HEK293 (cell line): ENCODE results near the gene MRPL21.
"Not testable (repeated sequence)": the region's sequence is repeated elsewhere in the genome, so short reads cannot be mapped to it uniquely, and the experiment has no call there.

Source experiments
- CTCF ChIA-PET: fragments of 350-600 bp; formaldehyde crosslinking; extraction: SDS; loops from one replicate; lab custom pipeline; 2021; ENCODE audit warnings: antibody characterized with exemption; lab: Yijun Ruan, JAX
- POLR2A ChIA-PET: fragments of 300-600 bp; formaldehyde crosslinking; extraction: SDS; loops from one replicate; lab custom pipeline; 2020; ENCODE audit warnings: antibody characterized with exemption, inconsistent platforms; lab: Yijun Ruan, JAX
- H3K27ac ChIP-seq: fragments of 200-500 bp; sonication (Bioruptor generic); 2 replicates; pipeline ENCODE4 v1.5.1; 2014; ENCODE audit warnings: low read depth, low read length, control low read depth, inconsistent platforms; ENCODE audit errors: extremely low read depth
- H3K36me3 ChIP-seq, 2 experiments: fragments of 200-500 bp in 1 of 2; sonication (Bioruptor generic) in 1 of 2; 1 replicate in 1 of 2; 2 replicates in 1 of 2; pipeline ENCODE4 v1.5.1; 2014 to 2017; ENCODE audit warnings: inconsistent platforms in 2 of 2, low read length in 2 of 2; ENCODE audit not compliant: control insufficient read depth in 2 of 2, insufficient read depth in 1 of 2
- H3K4me1 ChIP-seq: fragments of 200-500 bp; sonication (Bioruptor generic); 2 replicates; pipeline ENCODE4 v1.5.1; 2014; ENCODE audit warnings: mild to moderate bottlenecking, low read length, inconsistent platforms; ENCODE audit not compliant: control insufficient read depth, insufficient read depth
- H3K4me3 ChIP-seq: 2 replicates; pipeline ENCODE4 v1.5.1; 2011; ENCODE audit warnings: low read depth, mild to moderate bottlenecking, control low read depth, low read length, moderate library complexity
- H3K9me3 ChIP-seq: fragments of 200-500 bp; sonication (Bioruptor generic); 2 replicates; pipeline ENCODE4 v1.5.1; 2014; ENCODE audit warnings: low read depth, low read length, inconsistent platforms; ENCODE audit not compliant: control insufficient read depth, insufficient read depth
- GLIS1 ChIP-seq: fragments of 450-650 bp; formaldehyde crosslinking; IDR thresholded peaks from 2 replicates; pipeline ENCODE4 v1.5.1; 2016; ENCODE audit warnings: missing biosample characterization, missing genetic modification characterization
- HIC1 ChIP-seq: fragments of 450-650 bp; formaldehyde crosslinking; IDR thresholded peaks from 2 replicates; pipeline ENCODE4 v1.5.1; 2016; ENCODE audit warnings: missing biosample characterization, missing genetic modification characterization
- KLF8 ChIP-seq: fragments of 450-650 bp; formaldehyde crosslinking; IDR thresholded peaks from 2 replicates; pipeline ENCODE4 v1.5.1; 2016; ENCODE audit warnings: missing biosample characterization, missing genetic modification characterization
- OSR2 ChIP-seq: fragments of 450-650 bp; formaldehyde crosslinking; IDR thresholded peaks from 2 replicates; pipeline ENCODE4 v1.5.1; 2016; ENCODE audit warnings: missing biosample characterization, missing genetic modification characterization
- SP2 ChIP-seq: fragments of 450-650 bp; formaldehyde crosslinking; IDR thresholded peaks from 2 replicates; pipeline ENCODE4 v1.5.1; 2016; ENCODE audit warnings: missing biosample characterization, missing genetic modification characterization
- WT1 ChIP-seq: fragments of 450-650 bp; formaldehyde crosslinking; IDR thresholded peaks from 2 replicates; pipeline ENCODE4 v1.5.1; 2016; ENCODE audit warnings: missing biosample characterization, missing genetic modification characterization
- ZBTB26 ChIP-seq: fragments of 450-650 bp; formaldehyde crosslinking; optimal IDR thresholded peaks from 2 replicates; pipeline ENCODE3; 2016; ENCODE audit warnings: missing biosample characterization, mild to moderate bottlenecking, missing genetic modification characterization
- ZBTB8A ChIP-seq: fragments of 450-650 bp; formaldehyde crosslinking; IDR thresholded peaks from 2 replicates; pipeline ENCODE4 v1.5.1; 2016; ENCODE audit warnings: missing biosample characterization, missing genetic modification characterization
- ZFHX2 ChIP-seq: fragments of 450-650 bp; formaldehyde crosslinking; conservative IDR thresholded peaks from 2 replicates; pipeline ENCODE4 v1.5.1; 2016; ENCODE audit warnings: missing biosample characterization, missing genetic modification characterization
- ZNF146 ChIP-seq: fragments of 450-650 bp; formaldehyde crosslinking; IDR thresholded peaks from 2 replicates; pipeline ENCODE4 v1.5.1; 2016; ENCODE audit warnings: missing biosample characterization, missing genetic modification characterization
- ZNF23 ChIP-seq: fragments of 450-650 bp; formaldehyde crosslinking; IDR thresholded peaks from 2 replicates; pipeline ENCODE4 v1.5.1; 2016; ENCODE audit warnings: missing biosample characterization, missing genetic modification characterization, borderline replicate concordance
- ZNF341 ChIP-seq: fragments of 450-650 bp; formaldehyde crosslinking; IDR thresholded peaks from 2 replicates; pipeline ENCODE4; 2016; ENCODE audit warnings: low read depth, missing biosample characterization, missing genetic modification characterization
- ZNF404 ChIP-seq: fragments of 450-650 bp; formaldehyde crosslinking; IDR thresholded peaks from 2 replicates; pipeline ENCODE4 v1.5.1; 2017; ENCODE audit warnings: missing biosample characterization, missing genetic modification characterization
- ZNF426 ChIP-seq: fragments of 450-650 bp; formaldehyde crosslinking; IDR thresholded peaks from 2 replicates; pipeline ENCODE4 v1.5.1; 2017; ENCODE audit warnings: missing biosample characterization, missing genetic modification characterization, mild to moderate bottlenecking, inconsistent platforms, moderate library complexity
- ZNF513 ChIP-seq: fragments of 450-650 bp; IDR thresholded peaks from 2 replicates; pipeline ENCODE4 v1.5.1; 2018; ENCODE audit warnings: missing biosample characterization, missing genetic modification characterization
- ZNF560 ChIP-seq: fragments of 450-650 bp; formaldehyde crosslinking; IDR thresholded peaks from 2 replicates; pipeline ENCODE4 v1.5.1; 2017; ENCODE audit warnings: missing biosample characterization, missing genetic modification characterization, borderline replicate concordance
- ZNF580 ChIP-seq: fragments of 450-650 bp; formaldehyde crosslinking; IDR thresholded peaks from 2 replicates; pipeline ENCODE4 v1.5.1; 2016; ENCODE audit warnings: missing biosample characterization, missing genetic modification characterization
- ZNF777 ChIP-seq: fragments of 450-650 bp; formaldehyde crosslinking; IDR thresholded peaks from 2 replicates; pipeline ENCODE4 v1.5.1; 2017; ENCODE audit warnings: missing biosample characterization, missing genetic modification characterization, borderline replicate concordance

MRPL21 gene

GRCh38 chr11:68862421-68862820 is 41.2 kb downstream of the MRPL21 start (continued):
- TF ChIP-seq ZNF560, result no peak
- no peak for TF ChIP-seq ZFHX2 (tag by site-specific recombination)

GRCh38 chr11:68859123-68859522 is 44.5 kb downstream of the MRPL21 start:
- TF ChIP-seq ZNF146 (tag by site-specific recombination) (peak; percentile 92), ZNF404 (no peak), ZNF580 (tag by site-specific recombination) (0 out of 2 replicates have a peak, but pooled peaks have one; percentile 45)
- Histone ChIP-seq H3K36me3 (no peaks in the 10 kb centered on the region), H3K4me3 (no peak overlapping the region), H3K9me3 (no peaks in the 10 kb centered on the region), H3K4me1 (no peaks in the 10 kb centered on the region), H3K27ac (no peak overlapping the region)
- POLR2A ChIA-PET, result no interaction called here
- CTCF ChIA-PET, result interaction anchor here (1.1 kb wide), 1 partner anchor 97 kb away, joined by 3 read pairs; no protein-coding TSS in a partner anchor

- no peaks in the 10 kb centered on the region for H3K36me3 ChIP-seq
- TF ChIP-seq ZNF146 (tag by site-specific recombination) (no peak), ZBTB26 (tag by site-specific recombination) (no peak), WT1 (tag by site-specific recombination) (no peak)
- TF ChIP-seq, all 188 proteins: peak for 0
- no peaks in the 10 kb centered on the region for H3K4me1 ChIP-seq
- ChIA-PET CTCF (no interaction called here), POLR2A (no interaction called here)
- H3K4me3 ChIP-seq, result no peak overlapping the region
- H3K9me3 ChIP-seq, result no peaks in the 10 kb centered on the region
- H3K27ac ChIP-seq, result no peak overlapping the region
Measured at GRCh38 chr11:68857037-68857586, 46.5 kb downstream of the MRPL21 start.

- not testable (repeated sequence) for H3K4me3 ChIP-seq, H3K9me3 ChIP-seq, H3K27ac ChIP-seq, H3K4me1 ChIP-seq, H3K36me3 ChIP-seq
- ChIA-PET CTCF (interaction anchor here (0.7 kb wide), 1 partner anchor 99 kb away, joined by 3 read pairs; no protein-coding TSS in a partner anchor), POLR2A (interaction anchor here (0.6 kb wide), 1 partner anchor 251 kb away, joined by 3 read pairs; no protein-coding TSS in a partner anchor)
Measured at GRCh38 chr11:68856425-68857030, 47.1 kb downstream of the MRPL21 start.

- CTCF ChIA-PET, result interaction anchor here (0.7 kb wide), 1 partner anchor 238 kb away, joined by 3 read pairs; no protein-coding TSS in a partner anchor
- TF ChIP-seq ZNF777 (tag by site-specific recombination) (peak; percentile 39; the same call in 1 of the 2 replicates), ZNF426 (tag by site-specific recombination) (no peak), GLIS1 (tag by site-specific recombination) (peak; percentile 57; the same call in 1 of the 2 replicates), ZNF341 (tag by site-specific recombination) (peak; percentile 43), KLF8 (tag by site-specific recombination) (peak; percentile 26; the same call in 1 of the 2 replicates), SP2 (tag by site-specific recombination) (peak; percentile 13; the same call in 1 of the 2 replicates), OSR2 (tag by site-specific recombination) (no peak), ZNF513 (no peak), ZNF23 (tag by site-specific recombination) (no peak), HIC1 (0 out of 2 replicates have a peak, but pooled peaks have one; percentile 31), ZBTB8A (tag by site-specific recombination) (peak; percentile 63; the same call in 1 of the 2 replicates)
Measured at GRCh38 chr11:68855205-68855981, 48.2 kb downstream of the MRPL21 start.

More at GRCh38 chr11:68855205-68855981, 48.2 kb downstream of the MRPL21 start:
- POLR2A ChIA-PET, result interaction anchor here (0.6 kb wide), 1 partner anchor 9 kb away, joined by 3 read pairs; no protein-coding TSS in a partner anchor
- no peak overlapping the region for H3K27ac ChIP-seq
- no peaks in the 10 kb centered on the region for H3K9me3 ChIP-seq
- H3K4me3 ChIP-seq, result no peak overlapping the region; the same call in 1 of the 2 replicates
- H3K4me1 ChIP-seq, result no peaks in the 10 kb centered on the region
- H3K36me3 ChIP-seq, result no peaks in the 10 kb centered on the region
